Fibroblast of lung (primary cell): Measurements from ENCODE around the gene CDCA7. TPM values are rescaled to one million over a fixed set of nuclear protein-coding genes. Genes with fewer than 3 reads are reported as not detected.
"Not testable (repeated sequence)": the region's sequence is repeated elsewhere in the genome, so short reads cannot be mapped to it uniquely, and the experiment has no call there.

Experiments
- DNase-seq, 2 donors: peaks; one replicate each; pipeline versions ENCODE4 v3.0.0 to v3.0.0-alpha.2; 2010; ENCODE audit warnings: low read depth in 2 of 2
- H2AFZ ChIP-seq: 2 replicates; pipeline ENCODE4 v1.5.1; 2012; ENCODE audit warnings: low read length, control low read depth, inconsistent platforms
- H3K27ac ChIP-seq: 2 replicates; pipeline ENCODE4 v1.5.1; 2011; ENCODE audit warnings: low read length, control low read depth; ENCODE audit not compliant: insufficient read depth
- H3K27me3 ChIP-seq: 2 replicates; pipeline ENCODE4 v1.5.1; 2011; ENCODE audit warnings: mild to moderate bottlenecking, low read length; ENCODE audit not compliant: control insufficient read depth, insufficient read depth
- H3K36me3 ChIP-seq: 2 replicates; pipeline ENCODE4 v1.5.1; 2011; ENCODE audit warnings: low read length; ENCODE audit not compliant: control insufficient read depth, insufficient read depth
- H3K4me1 ChIP-seq: 2 replicates; pipeline ENCODE4 v1.5.1; 2011; ENCODE audit warnings: low read length; ENCODE audit not compliant: control insufficient read depth, insufficient read depth; ENCODE audit errors: extremely low read depth
- H3K4me2 ChIP-seq: 2 replicates; pipeline ENCODE4 v1.5.1; 2011; ENCODE audit warnings: low read length, control low read depth; ENCODE audit not compliant: insufficient read depth; ENCODE audit errors: extremely low read depth
- H3K4me3 ChIP-seq, 4 experiments: fragments of 200-600 bp in 1 of 4; sonication (generic) in 1 of 4; replicated peaks in 1 of 4; 2 replicates each; pipeline ENCODE4 v1.5.1; 2011 to 2016; ENCODE audit warnings: low read length in 4 of 4, low read depth in 3 of 4, mild to moderate bottlenecking in 3 of 4, control low read depth in 2 of 4, inconsistent platforms in 1 of 4, mixed read lengths in 1 of 4; ENCODE audit not compliant: insufficient read depth in 1 of 4; ENCODE audit errors: control extremely low read depth in 1 of 4
- H3K79me2 ChIP-seq: 2 replicates; pipeline ENCODE4 v1.5.1; 2012; ENCODE audit warnings: mild to moderate bottlenecking, low read length, inconsistent platforms; ENCODE audit not compliant: control insufficient read depth, insufficient read depth
- H3K9ac ChIP-seq: 2 replicates; pipeline ENCODE4 v1.5.1; 2011; ENCODE audit warnings: mild to moderate bottlenecking, low read length, control low read depth; ENCODE audit not compliant: insufficient read depth
- H3K9me3 ChIP-seq: 2 replicates; pipeline ENCODE4 v1.5.1; 2012; ENCODE audit warnings: low read depth, low read length; ENCODE audit not compliant: control insufficient read depth, insufficient read depth
- H4K20me1 ChIP-seq: 2 replicates; pipeline ENCODE4 v1.5.1; 2011; ENCODE audit warnings: low read length; ENCODE audit not compliant: control insufficient read depth, insufficient read depth; ENCODE audit errors: extremely low read depth
- CTCF ChIP-seq, 2 donors: IDR thresholded peaks in 1 of 2; conservative IDR thresholded peaks in 1 of 2; 1 replicate in 1 of 2; 2 replicates in 1 of 2; pipeline ENCODE4 v1.5.1; 2011 to 2012; ENCODE audit warnings: low read length in 2 of 2, control low read depth in 1 of 2, inconsistent platforms in 1 of 2, low read depth in 1 of 2, mild to moderate bottlenecking in 1 of 2
- EZH2 ChIP-seq: IDR thresholded peaks from 2 replicates; pipeline ENCODE4 v1.5.1; 2012; ENCODE audit warnings: low read length, control low read depth, mild to moderate bottlenecking; ENCODE audit errors: missing control alignments
- polyA plus RNA-seq, 2 donors: library from polyadenylated mRNA; depleted of rRNA in 1 of 2; stranded (reverse) in 1 of 2; unstranded in 1 of 2; fragments of >200 nt; gene quantifications; 2 replicates each; pipeline ENCODE4 v1.2.1, GENCODE V29; 2011 to 2012; ENCODE audit warnings: missing spikeins in 1 of 2
- total RNA-seq: library from RNA; depleted of rRNA; stranded (reverse); fragments of >200 nt; gene quantifications from 2 replicates; pipeline ENCODE4 v1.2.1, GENCODE V29; 2014

The CDCA7 gene
- total and polyA plus RNA-seq, 2 donors (not counting 1 experiment from before 2014, with no cell fraction given): 1.3 to 10.3 TPM

GRCh38 chr2:173327421-173327820, 27.3 kb upstream of the CDCA7 start:
- Histone ChIP-seq H3K36me3 (no peaks in the 10 kb centered on the region), H2AFZ (no peak overlapping the region), H3K79me2 (no peaks in the 10 kb centered on the region), H3K4me3 (no peak overlapping the region), H3K9ac (no peak overlapping the region), H3K27ac (no peak overlapping the region), H3K9me3 (no peaks in the 10 kb centered on the region), H3K4me1 (no peaks in the 10 kb centered on the region), H4K20me1 (no peaks in the 10 kb centered on the region), H3K4me2 (no peak overlapping the region), H3K27me3 (no peaks in the 10 kb centered on the region)
- no peak for TF ChIP-seq CTCF (conservative IDR thresholded peaks at IDR 0.05 in 1 of 2, IDR thresholded peaks at IDR 0.05 in 1 of 2; ENCODE audit: low read depth in 1 of 2, low read length in 2 of 2)
- TF ChIP-seq EZH2: no peak
- DNase-seq: no peak

DNA sequence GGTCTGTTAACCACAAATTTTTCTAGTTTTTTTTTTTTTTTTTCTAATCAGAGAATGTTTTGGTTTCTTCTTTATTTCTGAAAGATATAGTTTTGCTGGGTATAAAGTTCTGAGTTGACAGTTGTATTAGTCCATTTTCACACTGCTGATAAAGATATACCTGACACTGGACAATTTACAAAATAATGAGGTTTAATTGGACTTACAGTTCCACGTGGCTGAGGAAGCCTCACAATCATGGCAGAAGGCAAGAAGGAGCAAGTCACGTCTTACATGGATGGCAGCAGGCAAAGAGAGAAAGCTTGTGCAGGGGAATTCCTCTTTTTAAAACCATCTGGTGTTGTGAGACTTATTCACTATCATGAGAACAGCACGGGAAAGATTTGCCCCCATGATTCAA, 21.7 kb upstream of the CDCA7 start:
- not testable (repeated sequence) for H3K4me2 ChIP-seq, H3K79me2 ChIP-seq, H2AFZ ChIP-seq, H3K36me3 ChIP-seq, H3K4me3 ChIP-seq, H3K27me3 ChIP-seq, DNase-seq, H3K4me1 ChIP-seq, H3K27ac ChIP-seq, H3K9ac ChIP-seq, H4K20me1 ChIP-seq, H3K9me3 ChIP-seq

GRCh38 chr2:173339807-173340206, 14.9 kb upstream of the CDCA7 start:
- no peaks in the 10 kb centered on the region for H3K79me2 ChIP-seq
- H3K36me3 ChIP-seq: no peaks in the 10 kb centered on the region
- no peaks in the 10 kb centered on the region for H3K4me1 ChIP-seq
- no peak overlapping the region for H3K9ac ChIP-seq
- no peak overlapping the region for H2AFZ ChIP-seq
- no peak overlapping the region for H3K4me2 ChIP-seq
- H3K27me3 ChIP-seq: peaks cover 2% of the 10 kb centered on the region
- DNase-seq: no peak
- H3K27ac ChIP-seq: no peak overlapping the region
- H3K4me3 ChIP-seq: no peak overlapping the region
- H4K20me1 ChIP-seq: no peaks in the 10 kb centered on the region
- TF ChIP-seq CTCF (conservative IDR thresholded peaks at IDR 0.05 in 1 of 2, IDR thresholded peaks at IDR 0.05 in 1 of 2; ENCODE audit: low read depth in 1 of 2, low read length in 2 of 2) (no peak), EZH2 (no peak)
- no peaks in the 10 kb centered on the region for H3K9me3 ChIP-seq
